ENCODE results near the gene PITPNB.

PITPNB gene

DNA sequence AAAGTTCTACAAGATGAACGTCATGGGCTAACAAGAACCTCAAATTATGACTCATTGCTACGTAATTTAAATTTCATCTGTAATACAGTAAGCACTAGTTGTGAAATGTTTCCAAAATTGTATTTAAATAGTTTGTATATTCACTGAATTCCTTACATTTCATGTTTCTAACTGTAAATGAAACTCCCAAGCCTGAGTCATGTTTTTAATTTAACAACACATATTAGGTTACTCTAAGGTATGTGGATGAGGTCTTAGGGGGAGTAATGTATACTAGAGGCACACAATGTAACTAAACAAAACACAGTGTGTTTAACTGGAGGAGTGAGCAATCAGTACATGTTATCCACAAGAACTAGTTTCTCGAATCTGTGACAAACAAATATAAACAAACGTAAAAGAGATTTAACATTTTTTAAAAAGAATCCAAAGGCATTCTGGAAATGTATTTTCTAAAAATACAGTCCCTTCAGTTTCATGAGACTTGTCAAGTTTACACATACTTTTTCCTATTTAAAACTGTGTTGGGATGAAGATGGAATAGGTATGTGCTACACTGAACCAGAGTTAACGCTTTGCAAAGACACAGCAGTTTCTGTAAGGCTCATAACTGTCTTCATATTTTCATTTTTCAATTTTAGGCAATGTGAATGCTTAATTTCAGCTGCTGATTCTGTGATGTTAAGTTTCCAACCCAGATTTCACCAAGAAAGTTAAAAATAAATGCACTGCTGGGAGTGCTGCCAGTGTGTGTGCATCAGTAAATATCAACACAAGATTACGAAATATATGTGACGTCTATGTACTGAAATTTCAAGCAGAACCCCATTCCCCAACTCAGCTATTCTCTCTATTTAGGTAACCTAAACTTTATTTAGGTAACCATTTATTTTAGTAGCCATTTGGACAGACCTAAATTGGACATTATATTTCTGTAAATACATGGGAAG is 52.6 kb downstream of the PITPNB start:
- Histone ChIP-seq H3K4me3 (ENCODE audit: low read length) (no peak overlapping the region), H3K4me1 (ENCODE audit: control insufficient read depth, low read depth, low read length) (peaks cover 2% of the 10 kb centered on the region), H3K27me3 (ENCODE audit: control insufficient read depth, insufficient read depth, low read length) (no peaks in the 10 kb centered on the region), H3K27ac (ENCODE audit: low read length) (no peak overlapping the region), H3K36me3 (ENCODE audit: control insufficient read depth, low read depth, low read length) (peaks cover 23% of the 10 kb centered on the region), H3K9ac (ENCODE audit: low read length) (no peak overlapping the region), H3K9me3 (ENCODE audit: control insufficient read depth, low read depth, low read length) (no peaks in the 10 kb centered on the region)

- Histone ChIP-seq H3K27ac (ENCODE audit: low read length) (no peak overlapping the region), H3K4me1 (ENCODE audit: control insufficient read depth, low read depth, low read length) (peaks cover 2% of the 10 kb centered on the region)
Measured at GRCh38 chr22:27865496-27865895, 53.6 kb downstream of the PITPNB start.

DNA sequence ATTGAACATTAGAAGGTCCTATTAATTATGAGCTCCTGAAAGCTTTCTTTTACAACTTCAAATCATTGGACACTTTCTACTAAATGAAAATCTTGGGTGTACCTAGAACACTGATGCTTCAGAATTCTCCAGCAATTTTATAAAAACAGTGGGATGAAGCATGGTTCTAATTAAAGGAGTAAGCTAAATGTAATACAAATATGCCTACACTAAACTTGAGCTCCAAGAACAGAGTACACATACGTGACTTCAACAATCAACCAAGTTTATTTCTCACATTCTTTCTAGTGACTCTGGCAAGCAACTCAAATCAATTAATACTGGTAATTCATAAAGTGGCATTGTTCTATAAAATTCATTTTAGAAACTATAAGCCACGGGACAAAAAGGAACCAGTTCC is 55.5 kb downstream of the PITPNB start:
- Histone ChIP-seq H3K9ac (ENCODE audit: low read length) (no peak overlapping the region), H3K4me1 (ENCODE audit: control insufficient read depth, low read depth, low read length) (peaks cover 2% of the 10 kb centered on the region), H3K4me3 (ENCODE audit: low read length) (no peak overlapping the region), H3K27me3 (ENCODE audit: control insufficient read depth, insufficient read depth, low read length) (no peaks in the 10 kb centered on the region), H3K27ac (ENCODE audit: low read length) (no peak overlapping the region), H3K9me3 (ENCODE audit: control insufficient read depth, low read depth, low read length) (no peaks in the 10 kb centered on the region), H3K36me3 (ENCODE audit: control insufficient read depth, low read depth, low read length) (peaks cover 17% of the 10 kb centered on the region)

More at GRCh38 chr22:27865496-27865895, 53.6 kb downstream of the PITPNB start:
- no peak overlapping the region for H3K9ac ChIP-seq (ENCODE audit: low read length)
- H3K27me3 ChIP-seq (ENCODE audit: control insufficient read depth, insufficient read depth, low read length), result no peaks in the 10 kb centered on the region
- peaks cover 16% of the 10 kb centered on the region for H3K36me3 ChIP-seq (ENCODE audit: control insufficient read depth, low read depth, low read length)
- no peak overlapping the region for H3K4me3 ChIP-seq (ENCODE audit: low read length)
- no peaks in the 10 kb centered on the region for H3K9me3 ChIP-seq (ENCODE audit: control insufficient read depth, low read depth, low read length)

GRCh38 chr22:27863001-27863400 is 56.1 kb downstream of the PITPNB start:
- Histone ChIP-seq H3K27ac (ENCODE audit: low read length) (no peak overlapping the region), H3K36me3 (ENCODE audit: control insufficient read depth, low read depth, low read length) (peaks cover 23% of the 10 kb centered on the region), H3K4me1 (ENCODE audit: control insufficient read depth, low read depth, low read length) (no peaks in the 10 kb centered on the region), H3K27me3 (ENCODE audit: control insufficient read depth, insufficient read depth, low read length) (no peaks in the 10 kb centered on the region), H3K9ac (ENCODE audit: low read length) (no peak overlapping the region), H3K4me3 (ENCODE audit: low read length) (no peak overlapping the region), H3K9me3 (ENCODE audit: control insufficient read depth, low read depth, low read length) (no peaks in the 10 kb centered on the region)

DNA sequence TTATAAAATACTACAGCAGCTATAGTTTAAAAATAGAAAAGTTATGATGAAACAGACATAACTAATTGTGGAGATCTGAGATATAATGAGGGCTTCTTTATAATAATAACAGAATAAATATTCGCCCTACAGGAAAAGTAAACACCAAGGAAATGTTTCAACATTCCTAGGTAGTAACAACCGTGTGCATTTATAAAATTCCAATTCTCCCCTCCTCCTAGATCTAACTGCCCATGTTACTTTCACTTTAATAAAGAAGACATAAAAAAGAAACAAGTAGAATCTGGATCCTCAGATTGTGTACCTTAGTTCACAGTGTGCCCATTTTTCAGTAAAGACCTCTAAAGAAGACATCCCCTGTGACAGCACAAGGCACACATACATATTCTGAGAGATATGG is 59.7 kb downstream of the PITPNB start:
- Histone ChIP-seq H3K36me3 (ENCODE audit: control insufficient read depth, low read depth, low read length) (peaks cover 53% of the 10 kb centered on the region), H3K4me3 (ENCODE audit: low read length) (no peak overlapping the region), H3K27ac (ENCODE audit: low read length) (no peak overlapping the region)

GRCh38 chr22:27858626-27859025 is 60.4 kb downstream of the PITPNB start:
- Histone ChIP-seq H3K9ac (ENCODE audit: low read length) (no peak overlapping the region), H3K27ac (ENCODE audit: low read length) (no peak overlapping the region), H3K4me3 (ENCODE audit: low read length) (no peak overlapping the region), H3K4me1 (ENCODE audit: control insufficient read depth, low read depth, low read length) (no peaks in the 10 kb centered on the region), H3K9me3 (ENCODE audit: control insufficient read depth, low read depth, low read length) (no peaks in the 10 kb centered on the region), H3K36me3 (ENCODE audit: control insufficient read depth, low read depth, low read length) (peaks cover 52% of the 10 kb centered on the region), H3K27me3 (ENCODE audit: control insufficient read depth, insufficient read depth, low read length) (no peaks in the 10 kb centered on the region)

More for the DNA sequence above, 59.7 kb downstream of the PITPNB start:
- Histone ChIP-seq H3K9me3 (ENCODE audit: control insufficient read depth, low read depth, low read length) (no peaks in the 10 kb centered on the region), H3K4me1 (ENCODE audit: control insufficient read depth, low read depth, low read length) (no peaks in the 10 kb centered on the region), H3K9ac (ENCODE audit: low read length) (no peak overlapping the region), H3K27me3 (ENCODE audit: control insufficient read depth, insufficient read depth, low read length) (no peaks in the 10 kb centered on the region)

DNA sequence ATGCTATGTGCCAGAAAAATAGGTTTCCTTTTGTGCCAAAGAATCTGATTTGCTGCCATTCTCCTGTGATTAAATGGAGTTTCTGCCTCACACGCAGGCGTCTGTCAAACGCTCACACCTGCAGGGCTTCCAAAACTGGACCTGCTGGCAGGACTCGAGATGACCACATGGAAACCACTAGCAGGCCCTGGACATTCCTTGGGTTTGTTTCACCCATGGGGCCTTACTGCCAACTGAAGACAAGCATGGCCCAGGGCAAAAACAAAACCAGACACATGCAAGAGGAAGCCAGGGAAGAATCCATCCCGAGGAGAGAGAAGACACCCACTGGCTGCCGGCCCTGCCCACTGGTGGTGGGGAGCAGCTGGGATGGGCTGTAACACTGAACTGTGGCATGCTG is 61.6 kb downstream of the PITPNB start:
- Histone ChIP-seq H3K27ac (ENCODE audit: low read length) (no peak overlapping the region), H3K4me1 (ENCODE audit: control insufficient read depth, low read depth, low read length) (peaks cover 2% of the 10 kb centered on the region), H3K4me3 (ENCODE audit: low read length) (no peak overlapping the region), H3K9me3 (ENCODE audit: control insufficient read depth, low read depth, low read length) (no peaks in the 10 kb centered on the region), H3K9ac (ENCODE audit: low read length) (no peak overlapping the region), H3K36me3 (ENCODE audit: control insufficient read depth, low read depth, low read length) (peaks cover 62% of the 10 kb centered on the region), H3K27me3 (ENCODE audit: control insufficient read depth, insufficient read depth, low read length) (no peaks in the 10 kb centered on the region)

- H3K27ac ChIP-seq (ENCODE audit: low read length), result no peak overlapping the region
- H3K4me3 ChIP-seq (ENCODE audit: low read length), result no peak overlapping the region
- H3K9me3 ChIP-seq (ENCODE audit: control insufficient read depth, low read depth, low read length), result no peaks in the 10 kb centered on the region
- peaks cover 7% of the 10 kb centered on the region for H3K4me1 ChIP-seq (ENCODE audit: control insufficient read depth, low read depth, low read length)
- no peak overlapping the region for H3K9ac ChIP-seq (ENCODE audit: low read length)
- no peaks in the 10 kb centered on the region for H3K27me3 ChIP-seq (ENCODE audit: control insufficient read depth, insufficient read depth, low read length)
- H3K36me3 ChIP-seq (ENCODE audit: control insufficient read depth, low read depth, low read length), result peaks cover 66% of the 10 kb centered on the region
Measured at GRCh38 chr22:27856386-27856785, 62.7 kb downstream of the PITPNB start.

GRCh38 chr22:27853424-27853823 is 65.6 kb downstream of the PITPNB start:
- Histone ChIP-seq H3K4me1 (ENCODE audit: control insufficient read depth, low read depth, low read length) (peaks cover 25% of the 10 kb centered on the region), H3K36me3 (ENCODE audit: control insufficient read depth, low read depth, low read length) (peaks cover 57% of the 10 kb centered on the region), H3K27ac (ENCODE audit: low read length) (no peak overlapping the region), H3K9ac (ENCODE audit: low read length) (no peak overlapping the region), H3K9me3 (ENCODE audit: control insufficient read depth, low read depth, low read length) (no peaks in the 10 kb centered on the region), H3K4me3 (ENCODE audit: low read length) (no peak overlapping the region), H3K27me3 (ENCODE audit: control insufficient read depth, insufficient read depth, low read length) (no peaks in the 10 kb centered on the region)

GRCh38 chr22:27851974-27852746 is 66.9 kb downstream of the PITPNB start:
- Histone ChIP-seq H3K9ac (ENCODE audit: low read length) (no peak overlapping the region), H3K4me1 (ENCODE audit: control insufficient read depth, low read depth, low read length) (peaks cover 25% of the 10 kb centered on the region), H3K27me3 (ENCODE audit: control insufficient read depth, insufficient read depth, low read length) (no peaks in the 10 kb centered on the region), H3K9me3 (ENCODE audit: control insufficient read depth, low read depth, low read length) (no peaks in the 10 kb centered on the region), H3K36me3 (ENCODE audit: control insufficient read depth, low read depth, low read length) (peaks cover 45% of the 10 kb centered on the region), H3K4me3 (ENCODE audit: low read length) (no peak overlapping the region), H3K27ac (ENCODE audit: low read length) (no peak overlapping the region)

DNA sequence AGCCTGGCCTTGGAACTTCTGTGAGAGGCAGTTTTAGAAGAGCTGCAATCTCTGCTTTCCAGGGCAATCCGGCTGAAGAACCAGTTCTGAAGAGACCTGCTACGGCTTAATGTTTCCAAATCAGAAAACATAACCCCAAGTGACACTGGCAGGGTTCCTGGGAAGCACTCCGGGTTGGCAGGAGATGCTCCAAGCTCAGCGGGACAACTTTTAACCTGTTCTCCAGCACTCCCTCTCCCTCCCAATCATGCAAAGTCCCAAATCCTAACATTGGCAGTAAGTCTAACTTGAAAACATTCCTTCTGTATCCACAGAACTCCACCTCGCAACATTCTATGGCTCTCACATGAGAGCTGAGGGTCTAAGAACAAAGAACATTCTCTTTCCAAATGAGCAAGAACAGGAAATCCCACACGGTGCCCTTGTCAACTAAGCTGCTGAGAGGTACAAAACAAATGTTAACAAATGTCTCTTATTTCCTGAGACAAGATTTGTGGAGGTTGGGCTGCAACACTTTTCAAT is 69.0 kb downstream of the PITPNB start:
- peak overlapping the region; percentile 38 for H3K27ac ChIP-seq (ENCODE audit: low read length)
- peak overlapping the region; percentile 45 for H3K9ac ChIP-seq (ENCODE audit: low read length)
- H3K9me3 ChIP-seq (ENCODE audit: control insufficient read depth, low read depth, low read length), result no peaks in the 10 kb centered on the region

More for the DNA sequence above, 69.0 kb downstream of the PITPNB start:
- peaks cover 35% of the 10 kb centered on the region for H3K4me1 ChIP-seq (ENCODE audit: control insufficient read depth, low read depth, low read length)
- H3K27me3 ChIP-seq (ENCODE audit: control insufficient read depth, insufficient read depth, low read length), result no peaks in the 10 kb centered on the region
- H3K4me3 ChIP-seq (ENCODE audit: low read length), result no peak overlapping the region
- peaks cover 24% of the 10 kb centered on the region for H3K36me3 ChIP-seq (ENCODE audit: control insufficient read depth, low read depth, low read length)

All from iPS-18a (cell line).